GM12874 (cell line): ENCODE data around the gene HDAC3.

Experiments used
- TF ChIP-seq, protein P1 (sequence below): IDR thresholded peaks from 2 replicates; pipeline ENCODE4 v1.5.1; 2011; ENCODE audit warnings: low read depth, mild to moderate bottlenecking, control low read depth, low read length, moderate library complexity; ENCODE audit not compliant: insufficient read depth

The HDAC3 gene

GRCh38 chr5:141637767-141638419, 1.2 kb upstream of the HDAC3 start:
- TF ChIP-seq, protein P1, sequence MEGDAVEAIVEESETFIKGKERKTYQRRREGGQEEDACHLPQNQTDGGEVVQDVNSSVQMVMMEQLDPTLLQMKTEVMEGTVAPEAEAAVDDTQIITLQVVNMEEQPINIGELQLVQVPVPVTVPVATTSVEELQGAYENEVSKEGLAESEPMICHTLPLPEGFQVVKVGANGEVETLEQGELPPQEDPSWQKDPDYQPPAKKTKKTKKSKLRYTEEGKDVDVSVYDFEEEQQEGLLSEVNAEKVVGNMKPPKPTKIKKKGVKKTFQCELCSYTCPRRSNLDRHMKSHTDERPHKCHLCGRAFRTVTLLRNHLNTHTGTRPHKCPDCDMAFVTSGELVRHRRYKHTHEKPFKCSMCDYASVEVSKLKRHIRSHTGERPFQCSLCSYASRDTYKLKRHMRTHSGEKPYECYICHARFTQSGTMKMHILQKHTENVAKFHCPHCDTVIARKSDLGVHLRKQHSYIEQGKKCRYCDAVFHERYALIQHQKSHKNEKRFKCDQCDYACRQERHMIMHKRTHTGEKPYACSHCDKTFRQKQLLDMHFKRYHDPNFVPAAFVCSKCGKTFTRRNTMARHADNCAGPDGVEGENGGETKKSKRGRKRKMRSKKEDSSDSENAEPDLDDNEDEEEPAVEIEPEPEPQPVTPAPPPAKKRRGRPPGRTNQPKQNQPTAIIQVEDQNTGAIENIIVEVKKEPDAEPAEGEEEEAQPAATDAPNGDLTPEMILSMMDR, result peak; percentile 72

GRCh38 chr5:141637123-141637766, 596 bp upstream of the HDAC3 start:
- TF ChIP-seq, protein P1, result 0 out of 2 replicates have a peak, but pooled peaks have one; percentile 1

DNA sequence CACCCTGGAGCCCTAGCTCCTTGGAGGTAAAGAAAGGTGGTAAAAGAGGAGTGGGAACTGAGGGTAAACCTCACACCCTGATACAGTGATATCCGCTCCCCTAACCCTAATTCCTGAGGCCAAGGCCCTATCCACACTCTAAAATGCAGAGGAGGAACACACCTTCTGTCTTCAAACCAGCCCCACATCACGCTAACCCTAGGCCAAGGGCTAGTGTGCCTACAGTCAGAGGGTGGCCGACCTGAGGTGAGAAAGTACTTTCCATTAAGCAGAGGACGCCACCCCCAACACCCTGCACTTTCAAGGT, 590 bp downstream of the HDAC3 start:
- TF ChIP-seq, protein P1, result no peak

GRCh38 chr5:141635646-141636045, 1.0 kb downstream of the HDAC3 start:
- TF ChIP-seq, protein P1, result no peak

DNA sequence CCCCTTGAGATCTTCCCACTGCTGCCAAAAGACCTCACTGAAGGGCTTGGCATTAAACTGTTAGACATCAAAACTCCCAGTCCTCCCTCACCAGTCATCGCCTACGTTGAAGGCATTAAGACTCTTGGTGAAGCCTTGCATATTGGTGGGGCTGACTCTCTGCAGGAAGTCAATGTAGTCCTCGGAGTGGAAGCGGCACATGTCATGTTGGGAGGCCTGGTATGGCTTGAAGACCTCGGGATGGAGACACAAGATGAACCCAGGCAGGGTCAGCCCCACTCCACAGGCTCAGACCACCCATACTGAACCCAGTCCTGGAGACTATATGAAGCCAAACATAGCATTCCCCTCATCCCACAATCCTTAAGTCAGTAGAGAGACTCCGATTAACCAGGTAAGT, 1.9 kb downstream of the HDAC3 start:
- TF ChIP-seq, protein P1, result no peak

- TF ChIP-seq, protein P1, result no peak
These were observed 2.6 kb downstream of the HDAC3 start for GRCh38 chr5:141633871-141634561.

GRCh38 chr5:141632650-141633049, 4.0 kb downstream of the HDAC3 start:
- TF ChIP-seq, protein P1, result no peak
